Measurements from ENCODE around the gene AKAP1.

DNA sequence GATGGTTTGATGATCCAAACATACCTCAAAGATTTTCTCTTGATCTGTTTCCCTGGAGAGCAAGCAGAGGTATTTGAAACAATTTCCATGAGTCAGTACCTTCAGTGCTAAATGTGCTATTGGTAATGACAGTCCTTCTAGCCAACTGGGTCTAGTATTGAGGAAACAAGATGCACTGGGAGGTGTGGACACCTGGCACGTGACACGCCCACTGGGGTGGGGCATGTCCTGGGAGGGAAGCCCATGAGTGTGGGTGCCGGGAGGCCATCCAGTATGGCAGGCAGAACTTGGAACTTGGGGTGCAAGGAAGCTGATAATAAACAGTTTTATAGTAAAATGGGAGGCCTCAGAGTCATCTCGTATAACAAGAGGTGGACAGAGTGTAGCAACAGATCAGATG lies 17.9 kb upstream of the AKAP1 start:
- TF ChIP-seq POLR2A (IDR thresholded peaks at IDR 0.05) = no peak
- no peak for TF ChIP-seq CTCF (IDR thresholded peaks at IDR 0.05)

All from right lobe of liver (tissue), 4 donors.